Measurements from ENCODE around the gene ITK.

Gene ITK

GRCh38 chr5:157180374-157181264 is at the start of gene ITK:
Gene ITK (plus strand): TSS chr5:157180840. CDS start chr5:157180978, 138 bp downstream.
- no peak for DNase-seq

- no peak for DNase-seq
These were observed 49.7 kb upstream of the ITK start for GRCh38 chr5:157130925-157131324.

- no peak for DNase-seq
These were observed 48.4 kb upstream of the ITK start for GRCh38 chr5:157132281-157132612.

- no peak for DNase-seq
These were observed 42.9 kb upstream of the ITK start for GRCh38 chr5:157137691-157138090.

GRCh38 chr5:157142317-157143126 is 38.1 kb upstream of the ITK start, which contains the start of gene MED7:
Gene MED7 (minus strand): TSS chr5:157142865. CDS start chr5:157139431, 3,434 bp downstream.
- peak; percentile 99 for DNase-seq

- DNase-seq, result peak; percentile 83 to 84
These were observed 37.3 kb upstream of the ITK start for GRCh38 chr5:157143127-157143971.

GRCh38 chr5:157148734-157149615 is 31.7 kb upstream of the ITK start:
- peak; percentile 63 to 79 for DNase-seq

- no peak for DNase-seq
These were observed 29.6 kb upstream of the ITK start for GRCh38 chr5:157150995-157151394.

GRCh38 chr5:157155297-157155696 is 25.3 kb upstream of the ITK start:
- DNase-seq, result no peak

- no peak for DNase-seq
These were observed 23.2 kb upstream of the ITK start for GRCh38 chr5:157157293-157157891.

- DNase-seq, result no peak
These were observed 21.4 kb upstream of the ITK start for GRCh38 chr5:157159209-157159751.

GRCh38 chr5:157160001-157160400 is 20.6 kb upstream of the ITK start:
- no peak for DNase-seq

GRCh38 chr5:157161996-157162395 is 18.6 kb upstream of the ITK start:
- DNase-seq, result no peak

- no peak for DNase-seq
These were observed 17.6 kb upstream of the ITK start for GRCh38 chr5:157162919-157163510.

- DNase-seq, result no peak
These were observed 16.1 kb upstream of the ITK start for GRCh38 chr5:157164521-157164920.

- DNase-seq, result no peak
These were observed 15.4 kb upstream of the ITK start for GRCh38 chr5:157165261-157165660.

GRCh38 chr5:157165668-157166067 is 15.0 kb upstream of the ITK start:
- no peak for DNase-seq

- no peak for DNase-seq
These were observed 14.1 kb upstream of the ITK start, which contains the start of gene GARIN3 for GRCh38 chr5:157166214-157167213. Gene GARIN3 (minus strand): TSS chr5:157166264. CDS start chr5:157166168, 96 bp downstream.

GRCh38 chr5:157167214-157167621 is 13.4 kb upstream of the ITK start:
- DNase-seq, result no peak

All from Kasumi-1 (cell line).